ENCODE measurements around the gene CCSER1.

- TF ChIP-seq ATF2 (IDR thresholded peaks at IDR 0.05; ENCODE audit: low read length) (no peak), CTCF (IDR thresholded peaks at IDR 0.05; ENCODE audit: control extremely low read depth in 1 of 3, insufficient read depth in 1 of 3, low read depth in 1 of 3, low read length in 3 of 3) (no peak)
Observed at GRCh38 chr4:90840291-90840690, 713.1 kb downstream of the CCSER1 start.
